Liver (tissue), 3 donors: ENCODE measurements around the gene FGFBP1.

Source experiments
- ATF3 ChIP-seq: IDR thresholded peaks from 2 replicates; pipeline ENCODE4 v1.6.1; 2016; ENCODE audit warnings: antibody characterized with exemption
- CTCF ChIP-seq: fragments of 150-350 bp; IDR thresholded peaks from 2 replicates; pipeline ENCODE4 v1.5.1; 2017; ENCODE audit warnings: improper control_type of control experiment, low read depth, low read length; ENCODE audit not compliant: missing input control
- FOXA1 ChIP-seq: IDR thresholded peaks from 2 replicates; pipeline ENCODE4 v1.6.1; 2016; ENCODE audit warnings: antibody characterized with exemption
- GABPA ChIP-seq, 2 donors: IDR thresholded peaks in 1 of 2; conservative IDR thresholded peaks in 1 of 2; 2 replicates each; pipeline ENCODE4 v1.6.1; 2016; ENCODE audit warnings: antibody characterized with exemption in 2 of 2, mild to moderate bottlenecking in 1 of 2, moderate library complexity in 1 of 2
- HNF4A ChIP-seq, 2 donors: conservative IDR thresholded peaks; 2 replicates each; pipeline ENCODE4 v1.6.1; 2016; ENCODE audit warnings: antibody characterized with exemption in 2 of 2, mild to moderate bottlenecking in 2 of 2
- JUND ChIP-seq, 2 donors: IDR thresholded peaks; 2 replicates each; pipeline ENCODE4 v1.6.1; 2016; ENCODE audit warnings: antibody characterized with exemption in 2 of 2
- RAD21 ChIP-seq, 2 donors: IDR thresholded peaks; 2 replicates each; pipeline ENCODE4 v1.6.1; 2016; ENCODE audit warnings: antibody characterized with exemption in 2 of 2, mild to moderate bottlenecking in 2 of 2
- REST ChIP-seq: IDR thresholded peaks from 2 replicates; pipeline ENCODE4 v1.6.1; 2016; ENCODE audit warnings: antibody characterized with exemption, mild to moderate bottlenecking
- RXRA ChIP-seq, 2 donors: IDR thresholded peaks; 2 replicates each; pipeline ENCODE4 v1.6.1; 2017 to 2018; ENCODE audit warnings: antibody characterized with exemption in 2 of 2, mild to moderate bottlenecking in 1 of 2
- SP1 ChIP-seq: IDR thresholded peaks from 2 replicates; pipeline ENCODE4 v1.6.1; 2018; ENCODE audit warnings: antibody characterized with exemption, mild to moderate bottlenecking
- TAF1 ChIP-seq: conservative IDR thresholded peaks from 2 replicates; pipeline ENCODE4 v1.6.1; 2016; ENCODE audit warnings: antibody characterized with exemption, mild to moderate bottlenecking
- YY1 ChIP-seq: IDR thresholded peaks from 2 replicates; pipeline ENCODE4 v1.6.1; 2016; ENCODE audit warnings: antibody characterized with exemption, mild to moderate bottlenecking
- ZBTB33 ChIP-seq: IDR thresholded peaks from 2 replicates; pipeline ENCODE4 v1.6.1; 2016; ENCODE audit warnings: antibody characterized with exemption
- donor health status: healthy.
- donor health status: healthy.

GRCh38 chr4:15968551-15969300 lies 30.2 kb upstream of the FGFBP1 start:
- TF ChIP-seq RXRA (IDR thresholded peaks at IDR 0.05): no peak
- no peak for TF ChIP-seq CTCF
- no peak for TF ChIP-seq JUND (IDR thresholded peaks at IDR 0.05)
- TF ChIP-seq FOXA1: no peak
- TF ChIP-seq RAD21 (IDR thresholded peaks at IDR 0.05): no peak
- TF ChIP-seq ZBTB33: no peak
- TF ChIP-seq ATF3: no peak
- no peak for TF ChIP-seq GABPA (IDR thresholded peaks at IDR 0.05 in 1 of 2, conservative IDR thresholded peaks at IDR 0.05 in 1 of 2)
- TF ChIP-seq YY1: no peak
- no peak for TF ChIP-seq REST
- TF ChIP-seq TAF1: no peak
- no peak for TF ChIP-seq HNF4A (conservative IDR thresholded peaks at IDR 0.05)
- no peak for TF ChIP-seq SP1
